Mesothelial cell of epicardium (in vitro differentiated cells): ENCODE measurements around the gene C5orf15. TPM values are rescaled to one million over a fixed set of nuclear protein-coding genes. Genes with fewer than 3 reads are reported as not detected.
A peak's percentile ranks its signal among the peaks of the same experiment; 100 is the strongest.
"Not testable (repeated sequence)": the region's sequence is repeated elsewhere in the genome, so short reads cannot be mapped to it uniquely, and the experiment has no call there.

Experiments
- DNase-seq, 2 experiments: peaks; one replicate each; pipeline ENCODE4 v3.0.0; 2021; ENCODE audit warnings: low spot score in 2 of 2; ENCODE audit not compliant: unreplicated experiment in 2 of 2
- H3K27ac Mint-ChIP-seq: 2 replicates; pipeline ENCODE4 v1.8.0; 2021; ENCODE audit warnings: mixed read lengths
- H3K27me3 Mint-ChIP-seq: 2 replicates; pipeline ENCODE4 v1.8.0; 2021; ENCODE audit warnings: low read depth, mixed read lengths
- H3K36me3 Mint-ChIP-seq: 2 replicates; pipeline ENCODE4 v1.8.0; 2021; ENCODE audit warnings: mixed read lengths
- H3K4me1 Mint-ChIP-seq: 2 replicates; pipeline ENCODE4 v1.8.0; 2021; ENCODE audit warnings: mixed read lengths
- H3K4me3 Mint-ChIP-seq: 2 replicates; pipeline ENCODE4 v1.8.0; 2021; ENCODE audit warnings: mild to moderate bottlenecking, moderate library complexity, mixed read lengths
- H3K9me3 Mint-ChIP-seq: 2 replicates; pipeline ENCODE4 v1.8.0; 2021; ENCODE audit warnings: mixed read lengths
- total RNA-seq: library from RNA; stranded (reverse); gene quantifications from 3 replicates; pipeline ENCODE4 v1.2.1, GENCODE V29; 2021
- TF ChIP-seq, protein P1 (sequence below): fragments of 200-600 bp; sonication (generic); IDR thresholded peaks from one replicate; pipeline ENCODE4 v1.5.0; 2021; ENCODE audit warnings: antibody characterized with exemption; ENCODE audit not compliant: unreplicated experiment

Gene C5orf15
- total RNA-seq, 1 donor from 2014 or later, result 44.2 TPM

GRCh38 chr5:133957591-133957990 is 10.8 kb downstream of the C5orf15 start:
- TF ChIP-seq, protein P1, sequence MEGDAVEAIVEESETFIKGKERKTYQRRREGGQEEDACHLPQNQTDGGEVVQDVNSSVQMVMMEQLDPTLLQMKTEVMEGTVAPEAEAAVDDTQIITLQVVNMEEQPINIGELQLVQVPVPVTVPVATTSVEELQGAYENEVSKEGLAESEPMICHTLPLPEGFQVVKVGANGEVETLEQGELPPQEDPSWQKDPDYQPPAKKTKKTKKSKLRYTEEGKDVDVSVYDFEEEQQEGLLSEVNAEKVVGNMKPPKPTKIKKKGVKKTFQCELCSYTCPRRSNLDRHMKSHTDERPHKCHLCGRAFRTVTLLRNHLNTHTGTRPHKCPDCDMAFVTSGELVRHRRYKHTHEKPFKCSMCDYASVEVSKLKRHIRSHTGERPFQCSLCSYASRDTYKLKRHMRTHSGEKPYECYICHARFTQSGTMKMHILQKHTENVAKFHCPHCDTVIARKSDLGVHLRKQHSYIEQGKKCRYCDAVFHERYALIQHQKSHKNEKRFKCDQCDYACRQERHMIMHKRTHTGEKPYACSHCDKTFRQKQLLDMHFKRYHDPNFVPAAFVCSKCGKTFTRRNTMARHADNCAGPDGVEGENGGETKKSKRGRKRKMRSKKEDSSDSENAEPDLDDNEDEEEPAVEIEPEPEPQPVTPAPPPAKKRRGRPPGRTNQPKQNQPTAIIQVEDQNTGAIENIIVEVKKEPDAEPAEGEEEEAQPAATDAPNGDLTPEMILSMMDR, result no peak
- peaks cover 5% of the 10 kb centered on the region for H3K4me1 Mint-ChIP-seq
- no peaks in the 10 kb centered on the region for H3K9me3 Mint-ChIP-seq
- no peaks in the 10 kb centered on the region for H3K27me3 Mint-ChIP-seq
- DNase-seq, result no peak
- H3K4me3 Mint-ChIP-seq, result no peak overlapping the region
- no peak overlapping the region for H3K27ac Mint-ChIP-seq
- H3K36me3 Mint-ChIP-seq, result peaks cover 22% of the 10 kb centered on the region

DNA sequence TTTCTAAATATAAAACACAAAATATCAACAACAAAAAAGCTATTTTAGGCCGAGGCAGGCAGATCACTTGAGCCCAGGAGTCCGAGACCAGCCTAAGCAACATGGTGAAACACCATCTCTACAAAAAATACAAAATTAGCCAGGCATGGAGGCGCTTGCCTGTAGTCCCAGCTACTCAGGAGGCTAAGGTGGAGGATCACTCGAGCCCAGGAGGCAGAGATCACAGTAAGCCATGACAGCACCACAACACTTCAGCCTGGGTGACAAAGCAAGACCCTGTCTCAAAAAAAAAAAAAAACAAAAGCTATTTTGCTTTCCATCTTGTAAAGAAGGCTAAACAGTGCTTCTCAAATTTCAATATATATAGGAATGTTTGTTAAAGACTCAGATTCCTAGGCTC is 11.3 kb downstream of the C5orf15 start:
- Mint-ChIP-seq H3K9me3 (no peaks in the 10 kb centered on the region), H3K4me1 (no peaks in the 10 kb centered on the region), H3K27ac (peak overlapping the region; percentile 25), H3K27me3 (no peaks in the 10 kb centered on the region), H3K36me3 (peaks cover 22% of the 10 kb centered on the region), H3K4me3 (no peak overlapping the region)
- TF ChIP-seq, protein P1, result no peak
- DNase-seq, result no peak

GRCh38 chr5:133956196-133956595 is 12.2 kb downstream of the C5orf15 start:
- H3K4me1 Mint-ChIP-seq, H3K4me3 Mint-ChIP-seq, H3K9me3 Mint-ChIP-seq, H3K27ac Mint-ChIP-seq, H3K27me3 Mint-ChIP-seq, DNase-seq: not testable (repeated sequence)
- peaks cover 22% of the 10 kb centered on the region for H3K36me3 Mint-ChIP-seq

GRCh38 chr5:133953568-133954145 is 14.8 kb downstream of the C5orf15 start:
- Mint-ChIP-seq H3K27me3 (no peaks in the 10 kb centered on the region), H3K36me3 (peaks cover 17% of the 10 kb centered on the region), H3K9me3 (no peaks in the 10 kb centered on the region), H3K27ac (no peak overlapping the region), H3K4me3 (no peak overlapping the region), H3K4me1 (no peaks in the 10 kb centered on the region)
- TF ChIP-seq, protein P1, result no peak
- no peak for DNase-seq

- DNase-seq, result no peak
- Mint-ChIP-seq H3K4me1 (no peaks in the 10 kb centered on the region), H3K36me3 (peaks cover 17% of the 10 kb centered on the region), H3K27me3 (no peaks in the 10 kb centered on the region), H3K9me3 (no peaks in the 10 kb centered on the region), H3K4me3 (no peak overlapping the region), H3K27ac (no peak overlapping the region)
- TF ChIP-seq, protein P1, result no peak
Observed at GRCh38 chr5:133952729-133953567, 15.5 kb downstream of the C5orf15 start.

- no peak for DNase-seq
- no peak overlapping the region for H3K4me3 Mint-ChIP-seq
- H3K9me3 Mint-ChIP-seq, result no peaks in the 10 kb centered on the region
- H3K36me3 Mint-ChIP-seq, result peaks cover 14% of the 10 kb centered on the region
- H3K27me3 Mint-ChIP-seq, result no peaks in the 10 kb centered on the region
- H3K27ac Mint-ChIP-seq, result no peak overlapping the region
- H3K4me1 Mint-ChIP-seq, result no peaks in the 10 kb centered on the region
- TF ChIP-seq, protein P1, result no peak
Observed at GRCh38 chr5:133950821-133951612, 17.4 kb downstream of the C5orf15 start.
